A549 (cell line): ENCODE data around the gene BCORL1.

Source experiments
- CTCF ChIP-seq: fragments of >200 bp; sonication (Bioruptor Twin); formaldehyde crosslinking; IDR thresholded peaks from 3 replicates; pipeline ENCODE4 v1.5.1; 2016
- ELK1 ChIP-seq: fragments of 150-350 bp; IDR thresholded peaks from 2 replicates; pipeline ENCODE4 v1.6.1; 2014; ENCODE audit warnings: low read depth, mild to moderate bottlenecking, low read length
- EP300 ChIP-seq, 2 experiments: fragments of >200 bp; sonication (Bioruptor Twin); formaldehyde crosslinking; IDR thresholded peaks; 2 replicates in 1 of 2; 3 replicates in 1 of 2; pipeline ENCODE4 v1.6.1; 2016 to 2017
- FOSL2 ChIP-seq, 2 experiments: fragments of 450-650 bp in 1 of 2; fragments of >200 bp in 1 of 2; sonication (Bioruptor Twin) in 1 of 2; formaldehyde crosslinking; IDR thresholded peaks; 2 replicates each; pipeline versions ENCODE4 v1.5.0 to v1.6.1; 2016 to 2020; ENCODE audit warnings: mild to moderate bottlenecking in 1 of 2, moderate library complexity in 1 of 2
- KDM1A ChIP-seq: fragments of 200-600 bp; sonication (generic); IDR thresholded peaks from 2 replicates; pipeline ENCODE4 v1.6.1; 2016; ENCODE audit warnings: low read depth, mild to moderate bottlenecking
- MAFK ChIP-seq: fragments of 450-650 bp; IDR thresholded peaks from 2 replicates; pipeline ENCODE4 v1.6.1; 2014; ENCODE audit not compliant: partially characterized antibody
- PBX3 ChIP-seq: IDR thresholded peaks from 2 replicates; pipeline ENCODE4 v1.6.1; 2012
- POLR2A ChIP-seq: IDR thresholded peaks from 2 replicates; pipeline ENCODE4 v1.6.1; 2012; ENCODE audit warnings: mild to moderate bottlenecking, low read length
- RAD21 ChIP-seq, 2 experiments: fragments of >200 bp in 1 of 2; sonication (Bioruptor Twin) in 1 of 2; formaldehyde crosslinking in 1 of 2; IDR thresholded peaks in 1 of 2; conservative IDR thresholded peaks in 1 of 2; 2 replicates in 1 of 2; 3 replicates in 1 of 2; pipeline ENCODE4 v1.6.1; 2012 to 2018; ENCODE audit warnings: inconsistent platforms in 1 of 2

- TF ChIP-seq CTCF (no peak), ELK1 (no peak), POLR2A (no peak), FOSL2 (IDR thresholded peaks at IDR 0.05) (no peak), FOSL2 (CRISPR knock-in tag; IDR thresholded peaks at IDR 0.05) (no peak), RAD21 (conservative IDR thresholded peaks at IDR 0.05 in 1 of 2, IDR thresholded peaks at IDR 0.05 in 1 of 2) (no peak), MAFK (no peak), KDM1A (no peak), PBX3 (no peak), EP300 (IDR thresholded peaks at IDR 0.05) (no peak)
Observed at GRCh38 chrX:129961180-129962083, 21.0 kb upstream of the BCORL1 start.
